ENCODE measurements around the gene ZNF79.
A peak's percentile ranks its signal among the peaks of the same experiment; 100 is the strongest.

ZNF79 gene

GRCh38 chr9:127437497-127438264, 13.5 kb downstream of the ZNF79 start:
- TF ChIP-seq CTCF (conservative IDR thresholded peaks at IDR 0.05; ENCODE audit: control insufficient read depth, insufficient read depth, low read depth, low read length) = peak; percentile 4
- DNase-seq (ENCODE audit: low read depth) = no peak
- no peak overlapping the region for H3K4me3 ChIP-seq (ENCODE audit: control insufficient read depth, low read depth, low read length)

GRCh38 chr9:127438394-127438793, 14.2 kb downstream of the ZNF79 start:
- no peak for TF ChIP-seq CTCF (conservative IDR thresholded peaks at IDR 0.05; ENCODE audit: control insufficient read depth, insufficient read depth, low read depth, low read length)
- H3K4me3 ChIP-seq (ENCODE audit: control insufficient read depth, low read depth, low read length) = no peak overlapping the region
- DNase-seq (ENCODE audit: low read depth) = no peak

GRCh38 chr9:127444283-127444920, 20.2 kb downstream of the ZNF79 start:
- TF ChIP-seq CTCF (conservative IDR thresholded peaks at IDR 0.05; ENCODE audit: control insufficient read depth, insufficient read depth, low read depth, low read length) = no peak
- no peak overlapping the region for H3K4me3 ChIP-seq (ENCODE audit: control insufficient read depth, low read depth, low read length)
- no peak for DNase-seq (ENCODE audit: low read depth)

GRCh38 chr9:127444921-127445850, 21.0 kb downstream of the ZNF79 start:
- no peak overlapping the region for H3K4me3 ChIP-seq (ENCODE audit: control insufficient read depth, low read depth, low read length)
- TF ChIP-seq CTCF (conservative IDR thresholded peaks at IDR 0.05; ENCODE audit: control insufficient read depth, insufficient read depth, low read depth, low read length) = no peak
- peak; percentile 76 for DNase-seq (ENCODE audit: low read depth)

GRCh38 chr9:127445851-127446712, 21.9 kb downstream of the ZNF79 start:
- no peak for DNase-seq (ENCODE audit: low read depth)
- TF ChIP-seq CTCF (conservative IDR thresholded peaks at IDR 0.05; ENCODE audit: control insufficient read depth, insufficient read depth, low read depth, low read length) = no peak
- no peak overlapping the region for H3K4me3 ChIP-seq (ENCODE audit: control insufficient read depth, low read depth, low read length)

Measured in fibroblast of mammary gland (primary cell).